ENCODE measurements around the gene TMEM150C. TPM values are rescaled to one million over a fixed set of nuclear protein-coding genes. Genes with fewer than 3 reads are reported as not detected.

The TMEM150C gene
- total RNA-seq, 1 donor: 0.43 TPM

- DNase-seq (ENCODE audit: low read depth): no peak
- no peak for TF ChIP-seq CTCF (IDR thresholded peaks at IDR 0.05; ENCODE audit: insufficient read depth, low read depth, low read length)
- no peak overlapping the region for H3K4me3 ChIP-seq (ENCODE audit: low read depth, low read length)
Observed at GRCh38 chr4:82467471-82467870, 94.3 kb downstream of the TMEM150C start.

GRCh38 chr4:82463221-82463620 lies 98.6 kb downstream of the TMEM150C start:
- DNase-seq (ENCODE audit: low read depth): no peak
- no peak for TF ChIP-seq CTCF (IDR thresholded peaks at IDR 0.05; ENCODE audit: insufficient read depth, low read depth, low read length)

GRCh38 chr4:82462415-82462831 lies 99.4 kb downstream of the TMEM150C start:
- TF ChIP-seq CTCF (IDR thresholded peaks at IDR 0.05; ENCODE audit: insufficient read depth, low read depth, low read length): peak; percentile 67
- H3K4me3 ChIP-seq (ENCODE audit: low read depth, low read length): no peak overlapping the region

More at GRCh38 chr4:82463221-82463620, 98.6 kb downstream of the TMEM150C start:
- no peak overlapping the region for H3K4me3 ChIP-seq (ENCODE audit: low read depth, low read length)

GRCh38 chr4:82461710-82462109 lies 100.1 kb downstream of the TMEM150C start:
- no peak for DNase-seq (ENCODE audit: low read depth)
- H3K4me3 ChIP-seq (ENCODE audit: low read depth, low read length): no peak overlapping the region
- TF ChIP-seq CTCF (IDR thresholded peaks at IDR 0.05; ENCODE audit: insufficient read depth, low read depth, low read length): no peak

More at GRCh38 chr4:82462415-82462831, 99.4 kb downstream of the TMEM150C start:
- peak; percentile 92 for DNase-seq (ENCODE audit: low read depth)

- DNase-seq (ENCODE audit: low read depth): no peak
- no peak overlapping the region for H3K4me3 ChIP-seq (ENCODE audit: low read depth, low read length)
- TF ChIP-seq CTCF (IDR thresholded peaks at IDR 0.05; ENCODE audit: insufficient read depth, low read depth, low read length): no peak
Observed at GRCh38 chr4:82458729-82459128, 103.1 kb downstream of the TMEM150C start.

GRCh38 chr4:82457266-82457665 lies 104.5 kb downstream of the TMEM150C start:
- DNase-seq (ENCODE audit: low read depth): no peak
- no peak overlapping the region for H3K4me3 ChIP-seq (ENCODE audit: low read depth, low read length)
- TF ChIP-seq CTCF (IDR thresholded peaks at IDR 0.05; ENCODE audit: insufficient read depth, low read depth, low read length): no peak

GRCh38 chr4:82452026-82452425 lies 109.8 kb downstream of the TMEM150C start:
- TF ChIP-seq CTCF (IDR thresholded peaks at IDR 0.05; ENCODE audit: insufficient read depth, low read depth, low read length): no peak
- DNase-seq (ENCODE audit: low read depth): no peak
- no peak overlapping the region for H3K4me3 ChIP-seq (ENCODE audit: low read depth, low read length)

Measured in fibroblast of villous mesenchyme (primary cell).